KMS-11 (cell line): ENCODE measurements around the gene IGFBP5.

ENCODE experiments used
- H2AFZ ChIP-seq: fragments of 200-600 bp; sonication (generic); 2 replicates; pipeline ENCODE4 v1.6.1; 2016; ENCODE audit warnings: antibody characterized with exemption, mixed run types, low read depth
- H3K27ac ChIP-seq: fragments of 200-600 bp; sonication (generic); 2 replicates; pipeline ENCODE4 v1.6.1; 2016; ENCODE audit warnings: mild to moderate bottlenecking, mixed run types
- H3K27me3 ChIP-seq: fragments of 200-600 bp; sonication (generic); 2 replicates; pipeline ENCODE4 v1.6.1; 2017; ENCODE audit warnings: mild to moderate bottlenecking, low read depth, mixed run types, moderate library complexity; ENCODE audit not compliant: insufficient read depth
- H3K36me3 ChIP-seq: fragments of 200-600 bp; sonication (generic); 2 replicates; pipeline ENCODE4 v1.6.1; 2017; ENCODE audit warnings: mild to moderate bottlenecking, mixed run types; ENCODE audit not compliant: insufficient read depth
- H3K4me1 ChIP-seq: fragments of 200-600 bp; sonication (generic); 2 replicates; pipeline ENCODE4 v1.6.1; 2016; ENCODE audit warnings: mild to moderate bottlenecking, low read depth, mixed run types; ENCODE audit not compliant: poor library complexity, severe bottlenecking
- H3K4me2 ChIP-seq: fragments of 200-600 bp; sonication (generic); 2 replicates; pipeline ENCODE4 v1.7.0; 2016; ENCODE audit warnings: mild to moderate bottlenecking, mixed run types
- H3K4me3 ChIP-seq: fragments of 200-600 bp; sonication (generic); IDR thresholded peaks from 2 replicates; pipeline ENCODE4 v1.6.1; 2017; ENCODE audit warnings: low read depth, low read length, mixed read lengths; ENCODE audit not compliant: insufficient read depth
- H3K79me2 ChIP-seq: fragments of 200-600 bp; sonication (generic); 2 replicates; pipeline ENCODE4 v1.6.1; 2016; ENCODE audit warnings: low read depth, mixed run types; ENCODE audit not compliant: insufficient read depth
- H3K9ac ChIP-seq: fragments of 200-600 bp; sonication (generic); 2 replicates; pipeline ENCODE4 v1.6.1; 2016; ENCODE audit warnings: mild to moderate bottlenecking, mixed run types
- H4K20me1 ChIP-seq: fragments of 200-600 bp; sonication (generic); 2 replicates; pipeline ENCODE4 v1.6.1; 2016; ENCODE audit warnings: mild to moderate bottlenecking, mixed run types; ENCODE audit not compliant: insufficient read depth
- CTCF ChIP-seq: fragments of 200-600 bp; sonication (generic); conservative IDR thresholded peaks from 2 replicates; pipeline ENCODE4 v1.6.1; 2017; ENCODE audit warnings: low read depth, mild to moderate bottlenecking, antibody characterized with exemption, low read length, moderate library complexity, mixed read lengths

Gene IGFBP5

GRCh38 chr2:216730871-216731270 is 35.5 kb upstream of the IGFBP5 start:
- TF ChIP-seq CTCF = no peak
- no peaks in the 10 kb centered on the region for H3K27me3 ChIP-seq
- H2AFZ ChIP-seq = no peak overlapping the region
- H3K9ac ChIP-seq = no peak overlapping the region
- H3K4me2 ChIP-seq = no peak overlapping the region
- H3K79me2 ChIP-seq = no peaks in the 10 kb centered on the region
- no peak overlapping the region for H3K27ac ChIP-seq
- H3K36me3 ChIP-seq = no peaks in the 10 kb centered on the region
- no peak overlapping the region for H3K4me3 ChIP-seq
- H4K20me1 ChIP-seq = no peaks in the 10 kb centered on the region
- no peaks in the 10 kb centered on the region for H3K4me1 ChIP-seq

- Histone ChIP-seq H2AFZ (no peak overlapping the region), H3K4me3 (no peak overlapping the region), H4K20me1 (no peaks in the 10 kb centered on the region), H3K27ac (no peak overlapping the region), H3K79me2 (no peaks in the 10 kb centered on the region), H3K4me1 (no peaks in the 10 kb centered on the region), H3K36me3 (no peaks in the 10 kb centered on the region), H3K9ac (no peak overlapping the region), H3K27me3 (no peaks in the 10 kb centered on the region), H3K4me2 (no peak overlapping the region)
- no peak for TF ChIP-seq CTCF
Observed at GRCh38 chr2:216727346-216728122, 32.2 kb upstream of the IGFBP5 start.

GRCh38 chr2:216724190-216724589 is 28.8 kb upstream of the IGFBP5 start:
- Histone ChIP-seq H3K9ac (no peak overlapping the region), H3K4me1 (no peaks in the 10 kb centered on the region), H3K36me3 (no peaks in the 10 kb centered on the region), H3K27ac (no peak overlapping the region), H2AFZ (no peak overlapping the region), H4K20me1 (no peaks in the 10 kb centered on the region), H3K4me2 (no peak overlapping the region), H3K4me3 (no peak overlapping the region), H3K27me3 (no peaks in the 10 kb centered on the region), H3K79me2 (no peaks in the 10 kb centered on the region)
- no peak for TF ChIP-seq CTCF

- H3K27me3 ChIP-seq = no peaks in the 10 kb centered on the region
- no peak overlapping the region for H2AFZ ChIP-seq
- no peak overlapping the region for H3K27ac ChIP-seq
- H3K9ac ChIP-seq = no peak overlapping the region
- H4K20me1 ChIP-seq = no peaks in the 10 kb centered on the region
- H3K36me3 ChIP-seq = no peaks in the 10 kb centered on the region
- no peaks in the 10 kb centered on the region for H3K79me2 ChIP-seq
- no peak overlapping the region for H3K4me3 ChIP-seq
- H3K4me1 ChIP-seq = no peaks in the 10 kb centered on the region
- H3K4me2 ChIP-seq = no peak overlapping the region
- TF ChIP-seq CTCF = no peak
Observed at GRCh38 chr2:216721141-216721540, 25.8 kb upstream of the IGFBP5 start.
